K562 (cell line): ENCODE measurements around the gene FOXM1. TPM values are rescaled to one million over a fixed set of nuclear protein-coding genes. Genes with fewer than 3 reads are reported as not detected.

Experiments used
- ATAC-seq: fragments of 200-7000 bp; cut with Tn5 transposase; 3 replicates; pipeline ENCODE4 v1.9.1; 2020; ENCODE audit warnings: moderate library complexity
- BruUV-seq: library from RNA; stranded (reverse); fragments of 400-500 nt; replicated peaks from 2 replicates; lab custom pipeline; 2021; lab: Mats Ljungman, UMichigan
- CTCF ChIA-PET: fragments of 300-600 bp; formaldehyde crosslinking; extraction: SDS; loops from one replicate; lab custom pipeline; 2021; ENCODE audit warnings: low intra/inter-chr PET ratio; lab: Yijun Ruan, JAX
- POLR2A ChIA-PET: fragments of 300-600, 350-650 bp; sonication (Branson Sonifier 250); formaldehyde crosslinking; extraction: SDS; loops from one replicate; lab custom pipeline; 2021; ENCODE audit warnings: antibody characterized with exemption, inconsistent platforms; lab: Yijun Ruan, JAX
- DNase-seq, 4 experiments: peaks; one replicate each; pipeline versions ENCODE4 v3.0.0 to v3.0.0-alpha.2; 2011 to 2018; ENCODE audit warnings: low spot score in 3 of 4, mixed read lengths in 3 of 4; ENCODE audit errors: extremely low read depth in 1 of 4
- FAIRE-seq: peaks from 2 replicates; lab custom pipeline; 2011; peaks lifted over from hg19 to GRCh38; lab: Jason Lieb, UNC
- H2AFZ ChIP-seq: 2 replicates; pipeline ENCODE4 v1.6.0; 2011; ENCODE audit warnings: low read depth, low read length, control low read depth, inconsistent platforms
- H3K27ac ChIP-seq: fragments of 200-600 bp; 3 replicates; pipeline ENCODE4 v1.8.0; 2011; ENCODE audit warnings: low read depth, mild to moderate bottlenecking, control low read depth, inconsistent platforms, low read length, moderate library complexity, mixed read lengths; ENCODE audit errors: extremely low read depth
- H3K27me3 ChIP-seq, 2 experiments: fragments of 300-600 bp in 1 of 2; 2 replicates in 1 of 2; 3 replicates in 1 of 2; pipeline versions ENCODE4 v1.6.0 to v1.8.0; 2011; ENCODE audit warnings: inconsistent platforms in 2 of 2, low read length in 2 of 2, mild to moderate bottlenecking in 1 of 2, mixed read lengths in 1 of 2, moderate library complexity in 1 of 2; ENCODE audit not compliant: control insufficient read depth in 2 of 2, insufficient read depth in 2 of 2
- H3K36me3 ChIP-seq: fragments of 300-600 bp; 3 replicates; pipeline ENCODE4 v1.8.0; 2011; ENCODE audit warnings: mild to moderate bottlenecking, low read length, inconsistent platforms; ENCODE audit not compliant: control insufficient read depth, insufficient read depth
- H3K4me1 ChIP-seq, 2 experiments: fragments of 200-600 bp in 1 of 2; replicated peaks in 1 of 2; 2 replicates in 1 of 2; 3 replicates in 1 of 2; pipeline versions ENCODE4 v1.5.1 to v1.8.0; 2011; ENCODE audit warnings: inconsistent platforms in 2 of 2, low read length in 2 of 2, mild to moderate bottlenecking in 1 of 2, mixed read lengths in 1 of 2, moderate library complexity in 1 of 2; ENCODE audit not compliant: control insufficient read depth in 2 of 2, insufficient read depth in 2 of 2
- H3K4me2 ChIP-seq: 2 replicates; pipeline ENCODE4 v1.6.1; 2011; ENCODE audit warnings: low read length, control low read depth, inconsistent platforms, mixed read lengths; ENCODE audit not compliant: insufficient read depth
- H3K4me3 ChIP-seq: fragments of 200-600 bp; sonication (generic), shearing (Covaris generic); 2 replicates; pipeline ENCODE4 v1.5.1; 2016; ENCODE audit warnings: control low read depth, inconsistent platforms
- H3K79me2 ChIP-seq: fragments of 200-600 bp; 3 replicates; pipeline ENCODE4 v1.8.0; 2011; ENCODE audit warnings: low read length, inconsistent platforms; ENCODE audit not compliant: control insufficient read depth, insufficient read depth
- H3K9ac ChIP-seq, 2 experiments: 2 replicates each; pipeline versions ENCODE4 v1.6.0 to v1.6.1; 2011; ENCODE audit warnings: low read depth in 2 of 2, low read length in 2 of 2, control low read depth in 1 of 2, inconsistent platforms in 1 of 2, mild to moderate bottlenecking in 1 of 2, mixed read lengths in 1 of 2; ENCODE audit not compliant: insufficient read depth in 1 of 2
- H3K9me1 ChIP-seq: one replicate; pipeline ENCODE4 v1.6.0; 2011; ENCODE audit warnings: inconsistent platforms, mild to moderate bottlenecking, low read length, moderate library complexity; ENCODE audit not compliant: control insufficient read depth, insufficient read depth
- H3K9me3 ChIP-seq: replicated peaks from 2 replicates; pipeline ENCODE4 v1.5.1; 2011; ENCODE audit warnings: low read depth, low read length, inconsistent platforms; ENCODE audit not compliant: control insufficient read depth, insufficient read depth
- H4K20me1 ChIP-seq: replicated peaks from 2 replicates; pipeline ENCODE4 v1.6.1; 2011; ENCODE audit warnings: low read length, inconsistent platforms, mixed read lengths; ENCODE audit not compliant: control insufficient read depth, insufficient read depth
- CREM ChIP-seq: IDR thresholded peaks from 2 replicates; pipeline ENCODE4 v1.6.1; 2014; ENCODE audit warnings: antibody characterized with exemption, low read depth
- FOXJ2 ChIP-seq: fragments of 200-800 bp; sonication (Bioruptor generic); IDR thresholded peaks from 2 replicates; pipeline ENCODE4 v1.6.1; 2016; ENCODE audit warnings: missing genetic modification characterization, missing compliant biosample characterization
- JUND ChIP-seq, 2 experiments: IDR thresholded peaks; 2 replicates in 1 of 2; 3 replicates in 1 of 2; pipeline ENCODE4 v1.6.1; 2011; ENCODE audit warnings: borderline replicate concordance in 2 of 2, low read depth in 2 of 2, low read length in 2 of 2, improper control_type of control experiment in 1 of 2, missing biosample characterization in 1 of 2, missing genetic modification characterization in 1 of 2, missing genetic modification reagents in 1 of 2
- MEIS2 ChIP-seq: fragments of 450-650 bp; IDR thresholded peaks from 2 replicates; pipeline ENCODE4 v1.6.1; 2014; ENCODE audit warnings: mild to moderate bottlenecking; ENCODE audit not compliant: partially characterized antibody
- MYC ChIP-seq, 2 experiments: fragments of 250-450 bp in 1 of 2; sonication (Bioruptor Pico) in 1 of 2; IDR thresholded peaks; 2 replicates each; pipeline versions ENCODE4 v1.5.1 to v1.6.1; 2012 to 2021; ENCODE audit warnings: low read depth in 2 of 2, borderline replicate concordance in 1 of 2, improper control_type of control experiment in 1 of 2, low read length in 1 of 2, mild to moderate bottlenecking in 1 of 2, moderate library complexity in 1 of 2
- SPI1 ChIP-seq: IDR thresholded peaks from 2 replicates; pipeline ENCODE4 v1.6.1; 2011; ENCODE audit warnings: low read depth, low read length, control low read depth, borderline replicate concordance
- ZNF644 ChIP-seq: fragments of 200-800 bp; sonication (Bioruptor generic); IDR thresholded peaks from 2 replicates; pipeline ENCODE4 v1.6.1; 2016; ENCODE audit warnings: low read depth, missing genetic modification characterization, missing compliant biosample characterization
- WGBS: fragments of 100-300 bp; shearing (Covaris generic); methylation state at CpG from one replicate; pipeline ENCODE4 v1.1.6; 2016; ENCODE audit warnings: low coverage, mixed read lengths; ENCODE audit not compliant: insufficient coverage; ENCODE audit errors: missing lambda C conversion rate; 5-methylcytosine and 5-hydroxymethylcytosine counted together
- in situ Hi-C: fragments of 300-500 bp; cut with MboI; formaldehyde crosslinking; loops from 4 replicates; pipeline ENCODE4 v1.15.0; 2018; ENCODE audit warnings: inconsistent platforms, mixed read lengths
- intact Hi-C: fragments of 100-400 bp; cut with micrococcal nuclease; formaldehyde crosslinking; loops from 2 replicates; pipeline ENCODE4 v1.14.2; 2022
- polyA plus RNA-seq, 8 experiments: library from polyadenylated mRNA; depleted of rRNA in 4 of 8; stranded (reverse) in 5 of 8; unstranded in 3 of 8; fragments of >200 nt; fragmentation: Nextera tagmentation in 2 of 8; fragmentation: Illumina TruSeq in 1 of 8; extraction: Ambion mirVana in 2 of 8; extraction: Trizol in 1 of 8; gene quantifications; 2 replicates each; pipeline versions ENCODE4 v1.2.1 to v1.2.3, GENCODE V29; 2011 to 2014; ENCODE audit warnings: inconsistent platforms in 1 of 8, missing spikeins in 1 of 8
- total RNA-seq, 7 experiments: library from RNA; depleted of rRNA in 6 of 7; stranded (reverse); fragments of >200 nt in 6 of 7; fragmentation: Illumina TruSeq in 2 of 7; extraction: Trizol in 2 of 7; gene quantifications; 2 replicates each; pipeline versions ENCODE4 v1.2.1 to v1.2.3, GENCODE V29; 2011 to 2021; ENCODE audit warnings: low replicate concordance in 1 of 7
- TF ChIP-seq, protein P1 (sequence below): sonication (generic); formaldehyde crosslinking; IDR thresholded peaks from 2 replicates; pipeline ENCODE4 v1.8.0; 2022; ENCODE audit warnings: missing genetic modification reagents, mild to moderate bottlenecking, moderate library complexity, borderline replicate concordance
- TF ChIP-seq, protein P2 (sequence below): sonication (generic); formaldehyde crosslinking; IDR thresholded peaks from 2 replicates; pipeline ENCODE4 v1.9.0; 2022; ENCODE audit warnings: mild to moderate bottlenecking, missing genetic modification reagents
- TF ChIP-seq, protein P3 (sequence below): sonication (generic); formaldehyde crosslinking; IDR thresholded peaks from 2 replicates; pipeline ENCODE4 v1.9.0; 2022; ENCODE audit warnings: mild to moderate bottlenecking, missing genetic modification reagents

FOXM1 gene
- total and polyA plus RNA-seq, 9 of the 15 experiments (the other 6 are each of a cell fraction or from before 2014, with no cell fraction given), result 8.9 to 46.9 (median 17.2) TPM

DNA sequence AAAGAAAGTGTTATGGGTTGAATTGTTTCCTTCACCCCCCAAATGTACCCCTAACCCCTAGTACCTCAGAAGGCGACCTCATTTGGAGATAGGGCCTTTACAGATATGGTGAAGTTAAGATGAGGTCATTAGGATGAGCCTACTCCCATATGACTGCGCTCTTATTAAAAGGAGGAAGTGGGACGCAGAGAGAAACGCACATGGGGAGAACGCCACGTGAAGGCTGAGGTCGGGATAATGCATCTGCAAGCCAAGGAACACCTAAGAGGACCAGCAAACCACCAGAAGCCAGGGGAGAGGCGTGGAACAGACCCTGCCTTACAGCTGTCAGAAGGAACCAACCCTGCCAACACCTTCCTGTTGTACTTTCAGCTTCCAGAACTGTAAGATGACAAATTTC lies 40.4 kb downstream of the FOXM1 start:
- FAIRE-seq (no peak), ATAC-seq (no peak), DNase-seq (no peak)
- in situ Hi-C loops (no loop called here), intact Hi-C loops (no loop called here)
- H3K27me3 ChIP-seq, result no peaks in the 10 kb centered on the region
- no TSS peak for BruUV-seq
- H3K4me3 ChIP-seq, result no peak overlapping the region
- no peaks in the 10 kb centered on the region for H3K9me3 ChIP-seq
- H3K9me1 ChIP-seq, result no peaks in the 10 kb centered on the region
- 0 out of 2 replicates have a peak overlapping the region, but pooled peaks have one; percentile 16 for H2AFZ ChIP-seq
- ChIA-PET POLR2A (no interaction called here), CTCF (no interaction called here)
- H3K9ac ChIP-seq, result no peak overlapping the region
- H3K4me1 ChIP-seq, result peaks cover 3 to 8% of the 10 kb centered on the region in 2 experiments; a peak in 4 of 5 replicates
- H3K36me3 ChIP-seq, result no peaks in the 10 kb centered on the region
- no peak overlapping the region for H3K4me2 ChIP-seq
- H3K27ac ChIP-seq, result no peak overlapping the region
- WGBS, result 60% methylated on average over 7 of the region's 8 CpGs
- no peaks in the 10 kb centered on the region for H4K20me1 ChIP-seq
- H3K79me2 ChIP-seq, result no peaks in the 10 kb centered on the region
- TF ChIP-seq, protein P1, sequence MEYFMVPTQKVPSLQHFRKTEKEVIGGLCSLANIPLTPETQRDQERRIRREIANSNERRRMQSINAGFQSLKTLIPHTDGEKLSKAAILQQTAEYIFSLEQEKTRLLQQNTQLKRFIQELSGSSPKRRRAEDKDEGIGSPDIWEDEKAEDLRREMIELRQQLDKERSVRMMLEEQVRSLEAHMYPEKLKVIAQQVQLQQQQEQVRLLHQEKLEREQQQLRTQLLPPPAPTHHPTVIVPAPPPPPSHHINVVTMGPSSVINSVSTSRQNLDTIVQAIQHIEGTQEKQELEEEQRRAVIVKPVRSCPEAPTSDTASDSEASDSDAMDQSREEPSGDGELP, result peak; percentile 33; the same call in 1 of the 2 replicates
- TF ChIP-seq, protein P2, sequence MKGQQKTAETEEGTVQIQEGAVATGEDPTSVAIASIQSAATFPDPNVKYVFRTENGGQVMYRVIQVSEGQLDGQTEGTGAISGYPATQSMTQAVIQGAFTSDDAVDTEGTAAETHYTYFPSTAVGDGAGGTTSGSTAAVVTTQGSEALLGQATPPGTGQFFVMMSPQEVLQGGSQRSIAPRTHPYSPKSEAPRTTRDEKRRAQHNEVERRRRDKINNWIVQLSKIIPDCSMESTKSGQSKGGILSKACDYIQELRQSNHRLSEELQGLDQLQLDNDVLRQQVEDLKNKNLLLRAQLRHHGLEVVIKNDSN (CRISPR knock-in tag), result peak; percentile 71
- TF ChIP-seq, protein P3, sequence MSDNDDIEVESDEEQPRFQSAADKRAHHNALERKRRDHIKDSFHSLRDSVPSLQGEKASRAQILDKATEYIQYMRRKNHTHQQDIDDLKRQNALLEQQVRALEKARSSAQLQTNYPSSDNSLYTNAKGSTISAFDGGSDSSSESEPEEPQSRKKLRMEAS (CRISPR knock-in tag), result peak; percentile 95
- TF ChIP-seq SPI1 (peak; percentile 85), MEIS2 (no peak), FOXJ2 (no peak), ZNF644 (tag) (no peak), JUND (IDR thresholded peaks at IDR 0.05; ENCODE audit: borderline replicate concordance, low read depth, low read length) (no peak), JUND (tag; IDR thresholded peaks at IDR 0.05; ENCODE audit: borderline replicate concordance, low read depth, low read length) (0 out of 3 replicates have a peak, but pooled peaks have one; percentile 21), MYC (IDR thresholded peaks at IDR 0.05; ENCODE audit: low read depth, low read length) (peak; percentile 36; the same call in 1 of the 2 replicates), MYC (CRISPR knock-in tag; IDR thresholded peaks at IDR 0.05; ENCODE audit: borderline replicate concordance, low read depth) (no peak), CREM (peak; percentile 65)
